Measurements from ENCODE around the gene RNF26. TPM values are rescaled to one million over a fixed set of nuclear protein-coding genes. Genes with fewer than 3 reads are reported as not detected.

The RNF26 gene
- total and polyA plus RNA-seq, 2 of the 13 experiments (the other 11 are each of a cell fraction or from before 2014, with no cell fraction given): 11.9 to 26.3 TPM

DNA sequence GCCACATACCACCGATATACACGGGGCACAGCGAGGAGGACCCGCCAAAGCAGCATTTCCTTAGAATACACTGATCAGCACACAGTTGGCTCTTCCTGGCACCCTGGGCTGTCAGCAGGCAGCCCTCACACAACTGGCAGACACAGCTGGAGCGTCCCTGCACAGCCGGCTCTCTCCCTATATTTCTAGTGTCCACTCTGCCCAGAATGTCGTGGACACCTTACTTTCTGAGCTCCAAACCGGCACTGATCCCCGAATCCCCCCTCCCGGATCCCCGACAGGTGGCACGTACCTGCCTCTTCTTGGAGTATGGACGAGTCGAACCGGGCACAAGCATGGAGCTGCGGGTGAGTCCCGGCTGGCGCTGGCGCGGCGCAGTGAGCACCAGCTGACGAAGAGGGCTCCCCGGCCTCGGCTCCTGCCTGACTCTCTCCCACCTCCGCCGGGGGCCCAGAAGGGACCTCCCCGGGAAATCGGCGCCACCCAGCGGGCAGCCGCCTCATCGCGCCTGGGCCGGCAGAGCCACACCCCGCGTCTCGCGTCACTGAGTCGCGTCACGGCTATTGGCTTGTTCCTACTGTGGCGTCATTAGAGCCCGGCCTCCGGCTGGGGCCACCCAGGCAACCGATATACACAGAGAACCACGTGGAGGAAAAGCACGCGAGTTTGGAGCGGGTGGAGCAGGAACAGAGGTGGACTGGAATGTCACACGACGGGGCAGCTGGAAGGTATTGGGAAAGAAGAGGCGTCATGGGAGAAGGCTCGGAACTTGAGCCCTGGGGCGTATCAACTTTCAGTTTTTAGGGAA lies 47.1 kb downstream of the RNF26 start, which contains the start of gene USP2 (continued):
- TF ChIP-seq ZNF670 (CRISPR knock-in tag; IDR thresholded peaks at IDR 0.05; ENCODE audit: borderline replicate concordance): peak; percentile 87; the same call in 1 of the 2 replicates
- no peak for TF ChIP-seq NFRKB (IDR thresholded peaks at IDR 0.05)
- TF ChIP-seq, protein P1, sequence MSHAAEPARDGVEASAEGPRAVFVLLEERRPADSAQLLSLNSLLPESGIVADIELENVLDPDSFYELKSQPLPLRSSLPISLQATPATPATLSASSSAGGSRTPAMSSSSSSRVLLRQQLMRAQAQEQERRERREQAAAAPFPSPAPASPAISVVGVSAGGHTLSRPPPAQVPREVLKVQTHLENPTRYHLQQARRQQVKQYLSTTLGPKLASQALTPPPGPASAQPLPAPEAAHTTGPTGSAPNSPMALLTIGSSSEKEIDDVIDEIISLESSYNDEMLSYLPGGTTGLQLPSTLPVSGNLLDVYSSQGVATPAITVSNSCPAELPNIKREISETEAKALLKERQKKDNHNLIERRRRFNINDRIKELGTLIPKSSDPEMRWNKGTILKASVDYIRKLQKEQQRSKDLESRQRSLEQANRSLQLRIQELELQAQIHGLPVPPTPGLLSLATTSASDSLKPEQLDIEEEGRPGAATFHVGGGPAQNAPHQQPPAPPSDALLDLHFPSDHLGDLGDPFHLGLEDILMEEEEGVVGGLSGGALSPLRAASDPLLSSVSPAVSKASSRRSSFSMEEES (CRISPR knock-in tag; IDR thresholded peaks at IDR 0.05): peak; percentile 67
- peak; percentile 97 for TF ChIP-seq CREB1 (IDR thresholded peaks at IDR 0.05)
- TF ChIP-seq CREB1 (CRISPR knock-in tag; IDR thresholded peaks at IDR 0.05): peak; percentile 95
- no peak for TF ChIP-seq ZNF496 (CRISPR knock-in tag; IDR thresholded peaks at IDR 0.05; ENCODE audit: insufficient replicate concordance)
- no peak for TF ChIP-seq ZBTB14 (CRISPR knock-in tag; IDR thresholded peaks at IDR 0.05)
- TF ChIP-seq NFATC3 (CRISPR knock-in tag; IDR thresholded peaks at IDR 0.05): peak; percentile 78; the same call in 1 of the 2 replicates
- peak; percentile 3; the same call in 1 of the 2 replicates for TF ChIP-seq FOXP4 (CRISPR knock-in tag; IDR thresholded peaks at IDR 0.05)
- TF ChIP-seq CBX5 (CRISPR knock-in tag; IDR thresholded peaks at IDR 0.05; ENCODE audit: borderline replicate concordance): peak; percentile 70; the same call in 1 of the 2 replicates
- TF ChIP-seq MEF2D (CRISPR knock-in tag; IDR thresholded peaks at IDR 0.05): peak; percentile 44; the same call in 1 of the 2 replicates
- peak; percentile 57; the same call in 1 of the 2 replicates for TF ChIP-seq ZNF709 (CRISPR knock-in tag; IDR thresholded peaks at IDR 0.05)
- no peak for TF ChIP-seq ZNF577 (CRISPR knock-in tag; IDR thresholded peaks at IDR 0.05; ENCODE audit: borderline replicate concordance, low read depth)
- TF ChIP-seq ZNF230 (CRISPR knock-in tag; IDR thresholded peaks at IDR 0.05): no peak
- TF ChIP-seq, protein P2, sequence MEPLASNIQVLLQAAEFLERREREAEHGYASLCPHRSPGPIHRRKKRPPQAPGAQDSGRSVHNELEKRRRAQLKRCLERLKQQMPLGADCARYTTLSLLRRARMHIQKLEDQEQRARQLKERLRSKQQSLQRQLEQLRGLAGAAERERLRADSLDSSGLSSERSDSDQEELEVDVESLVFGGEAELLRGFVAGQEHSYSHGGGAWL (CRISPR knock-in tag; IDR thresholded peaks at IDR 0.05): peak; percentile 98
- no peak; the same call in 1 of the 2 replicates for TF ChIP-seq ZNF83 (CRISPR knock-in tag; IDR thresholded peaks at IDR 0.05; ENCODE audit: borderline replicate concordance)
- peak; percentile 64; the same call in 1 of the 2 replicates for TF ChIP-seq TOE1 (CRISPR knock-in tag; IDR thresholded peaks at IDR 0.05)
- TF ChIP-seq ZNF484 (CRISPR knock-in tag; IDR thresholded peaks at IDR 0.05; ENCODE audit: borderline replicate concordance, low read depth): no peak
- TF ChIP-seq CCDC6 (CRISPR knock-in tag; IDR thresholded peaks at IDR 0.05): peak; percentile 27; the same call in 1 of the 2 replicates
- TF ChIP-seq ZNF331 (CRISPR knock-in tag; IDR thresholded peaks at IDR 0.05): peak; percentile 61; the same call in 1 of the 2 replicates
- no peak for TF ChIP-seq HOXA5 (CRISPR knock-in tag; IDR thresholded peaks at IDR 0.05)
- TF ChIP-seq IRF9 (CRISPR knock-in tag; IDR thresholded peaks at IDR 0.05; ENCODE audit: borderline replicate concordance): no peak; the same call in 1 of the 2 replicates
- TF ChIP-seq SOX13 (IDR thresholded peaks at IDR 0.05): no peak
- TF ChIP-seq SOX13 (CRISPR knock-in tag; conservative IDR thresholded peaks at IDR 0.05 in 1 of 2, IDR thresholded peaks at IDR 0.05 in 1 of 2): peak in 1 of 2 experiments; percentile 45; a peak in 2 of 4 replicates
